SJCRH30 (cell line): ENCODE data around the gene TSPAN9. TPM values are rescaled to one million over a fixed set of nuclear protein-coding genes. Genes with fewer than 3 reads are reported as not detected.
A peak's percentile ranks its signal among the peaks of the same experiment; 100 is the strongest.

Source experiments
- DNase-seq, 2 experiments: peaks; one replicate each; pipeline ENCODE4 v3.0.0-alpha.2; 2015 to 2020
- H3K27ac ChIP-seq: fragments of 250-450 bp; sonication (Bioruptor Pico); 2 replicates; pipeline ENCODE4 v1.5.1; 2020; ENCODE audit warnings: mild to moderate bottlenecking, moderate library complexity
- H3K27me3 ChIP-seq: fragments of 250-450 bp; sonication (Bioruptor Pico); 2 replicates; pipeline ENCODE4 v1.5.1; 2020; ENCODE audit warnings: mild to moderate bottlenecking, moderate library complexity
- H3K36me3 ChIP-seq: fragments of 250-450 bp; sonication (Bioruptor Pico); 2 replicates; pipeline ENCODE4 v1.5.1; 2020; ENCODE audit warnings: mild to moderate bottlenecking, moderate library complexity
- H3K4me1 ChIP-seq: fragments of 250-450 bp; sonication (Bioruptor Pico); 2 replicates; pipeline ENCODE4 v1.5.1; 2020; ENCODE audit warnings: mild to moderate bottlenecking, moderate library complexity
- H3K4me3 ChIP-seq: fragments of 250-450 bp; sonication (Bioruptor Pico); 2 replicates; pipeline ENCODE4 v1.5.1; 2020; ENCODE audit warnings: mild to moderate bottlenecking, moderate library complexity
- H3K9me3 ChIP-seq: fragments of 250-450 bp; sonication (Bioruptor Pico); replicated peaks from 2 replicates; pipeline ENCODE4 v1.5.1; 2020; ENCODE audit warnings: mild to moderate bottlenecking, moderate library complexity
- total RNA-seq: library from RNA; depleted of rRNA; stranded (reverse); fragments of >200 nt; shearing (Covaris generic); gene quantifications from 2 replicates; pipeline ENCODE4 v1.2.3, GENCODE V29; 2014

Gene TSPAN9
- total RNA-seq, 1 experiment from 2014 or later: 210 TPM

DNA sequence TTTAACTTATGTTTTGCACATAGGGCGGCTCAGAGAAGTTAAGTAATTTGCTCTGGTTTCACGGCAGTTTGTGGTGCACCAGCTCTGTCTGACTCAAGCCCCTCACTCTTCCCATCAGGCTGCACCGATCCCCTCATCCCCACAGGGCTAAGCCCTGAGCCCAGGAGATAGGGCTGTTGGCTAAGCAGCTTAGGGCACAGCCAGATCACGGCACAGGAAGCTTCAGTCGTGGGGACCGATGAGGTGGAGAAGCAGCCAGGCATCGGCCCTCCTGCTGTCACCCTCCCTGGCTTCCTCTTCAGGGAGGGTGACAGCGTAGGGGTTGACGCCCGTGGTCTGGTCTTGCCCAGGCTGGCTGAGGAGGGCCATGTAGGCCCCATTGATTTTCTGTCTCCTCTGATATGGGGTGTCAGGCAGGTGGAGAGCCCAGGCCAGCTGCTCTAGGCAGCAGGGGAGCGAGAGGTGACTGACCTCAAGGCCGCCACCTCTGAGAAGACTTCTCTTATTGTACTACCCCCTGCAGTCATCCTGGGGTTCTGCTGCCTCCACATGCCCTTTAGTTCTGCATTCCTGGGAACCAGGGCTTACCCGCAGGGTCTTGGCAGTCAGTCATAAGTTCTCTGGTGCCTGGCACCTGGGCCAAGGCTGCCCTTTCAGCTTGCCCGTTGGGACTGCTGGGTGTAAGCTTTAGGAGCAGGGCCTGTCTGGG, 166.4 kb downstream of the TSPAN9 start:
- no peaks in the 10 kb centered on the region for H3K27me3 ChIP-seq
- peaks cover 37% of the 10 kb centered on the region for H3K4me1 ChIP-seq
- DNase-seq: no peak
- no peak overlapping the region for H3K4me3 ChIP-seq
- H3K36me3 ChIP-seq: peaks cover 63% of the 10 kb centered on the region
- H3K9me3 ChIP-seq: no peaks in the 10 kb centered on the region
- H3K27ac ChIP-seq: no peak overlapping the region

DNA sequence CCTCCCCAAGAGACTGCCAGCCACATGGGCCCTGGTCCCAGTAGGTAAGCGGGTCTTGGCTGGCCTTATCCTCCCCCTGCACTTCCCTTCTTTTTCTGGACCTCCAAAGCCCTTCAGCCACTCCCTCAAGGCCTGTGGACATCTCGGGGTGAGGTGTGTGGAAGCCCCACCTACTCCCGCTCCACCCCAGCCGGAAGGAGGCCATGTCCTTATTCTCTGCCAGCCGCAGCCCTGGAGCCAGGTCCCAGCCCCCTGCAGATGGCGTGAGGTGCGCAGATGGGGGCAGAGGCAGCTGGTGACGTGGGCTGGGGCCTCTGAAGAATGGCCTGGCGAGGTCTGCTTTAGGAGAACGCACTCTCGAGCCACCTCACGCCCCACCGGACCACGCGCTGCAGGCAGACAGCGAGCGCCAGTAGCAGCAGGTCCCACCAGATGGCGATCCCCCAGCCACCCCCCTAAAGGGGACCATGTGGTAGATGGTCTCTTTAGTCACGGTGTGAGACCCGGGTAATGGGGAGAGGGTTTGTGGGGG, 167.1 kb downstream of the TSPAN9 start:
- Histone ChIP-seq H3K4me1 (peaks cover 34% of the 10 kb centered on the region), H3K27me3 (no peaks in the 10 kb centered on the region), H3K36me3 (peaks cover 61% of the 10 kb centered on the region), H3K9me3 (no peaks in the 10 kb centered on the region), H3K4me3 (no peak overlapping the region), H3K27ac (no peak overlapping the region)
- no peak for DNase-seq

DNA sequence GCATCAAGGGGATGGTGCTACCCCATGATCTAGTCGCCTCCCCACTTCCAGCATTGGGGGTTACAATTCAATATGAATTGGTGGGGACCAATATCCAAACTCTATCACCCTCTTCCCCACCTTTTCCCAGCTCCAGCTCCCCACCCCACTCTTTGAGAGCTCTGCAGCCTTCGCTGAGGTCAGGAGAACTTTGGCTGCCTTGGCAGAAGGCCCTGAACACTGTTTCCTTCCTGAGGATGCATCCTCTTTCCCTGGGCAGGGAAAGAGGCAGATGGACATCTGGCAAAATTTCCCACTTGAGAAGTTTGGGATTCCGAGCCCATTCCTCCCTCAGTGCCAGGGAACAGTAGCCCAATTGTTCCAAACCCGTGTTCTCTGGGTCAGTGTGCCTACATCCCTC, 169.1 kb downstream of the TSPAN9 start:
- Histone ChIP-seq H3K27ac (peak overlapping the region; percentile 50), H3K4me1 (peaks cover 41% of the 10 kb centered on the region)

DNA sequence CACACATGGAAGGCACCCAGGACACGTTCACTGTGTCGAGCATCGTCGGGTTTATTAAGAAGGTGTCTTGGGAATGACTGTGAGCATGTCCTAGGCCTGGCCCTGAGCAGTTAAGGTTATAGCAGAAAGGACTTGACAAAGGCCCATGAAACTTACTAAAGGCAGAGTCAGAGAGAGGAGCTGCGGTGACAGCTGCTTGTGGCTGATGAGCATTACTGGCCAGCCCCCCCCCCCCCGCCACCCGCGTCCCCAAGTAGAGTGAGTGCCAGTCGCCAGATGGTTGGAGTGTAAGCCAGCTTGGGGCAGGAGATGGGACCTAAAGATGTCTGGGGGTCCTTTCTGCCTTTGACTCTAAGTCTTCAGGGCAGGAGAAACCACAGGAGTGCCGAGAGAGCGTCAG, 169.9 kb downstream of the TSPAN9 start:
- Histone ChIP-seq H3K27ac (peak overlapping the region; percentile 50), H3K36me3 (peaks cover 59% of the 10 kb centered on the region), H3K4me1 (peaks cover 46% of the 10 kb centered on the region), H3K27me3 (no peaks in the 10 kb centered on the region), H3K9me3 (no peaks in the 10 kb centered on the region), H3K4me3 (no peak overlapping the region)
- peak; percentile 42 to 66 for DNase-seq

More for the DNA sequence above, 169.1 kb downstream of the TSPAN9 start:
- Histone ChIP-seq H3K9me3 (no peaks in the 10 kb centered on the region), H3K27me3 (no peaks in the 10 kb centered on the region), H3K36me3 (peaks cover 66% of the 10 kb centered on the region), H3K4me3 (no peak overlapping the region)
- no peak for DNase-seq

DNA sequence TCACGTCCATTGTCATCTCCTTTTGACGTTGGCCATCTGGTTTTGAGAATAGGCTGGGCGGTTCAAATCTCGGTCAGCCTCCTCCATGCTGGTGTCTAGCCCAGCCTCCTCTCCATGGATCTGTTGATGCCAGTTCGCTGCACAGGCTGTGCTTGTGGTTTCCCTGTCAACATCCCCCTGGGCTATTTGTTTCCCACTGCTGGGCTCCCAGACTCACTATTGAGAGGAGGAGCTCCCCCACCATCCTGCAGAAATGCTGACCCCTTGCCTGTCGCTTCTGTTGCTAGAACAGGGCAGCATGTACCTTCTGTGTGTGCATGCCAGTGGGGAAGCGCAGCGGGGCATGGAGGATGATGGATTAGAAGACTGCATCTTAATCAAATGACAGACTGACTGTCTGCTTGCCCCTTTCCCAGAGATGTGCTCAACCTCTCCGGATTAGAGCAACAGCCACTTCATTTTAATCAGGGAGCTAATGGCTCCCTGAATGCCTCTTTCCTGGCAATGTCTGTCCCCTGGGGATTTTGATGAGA, 170.5 kb downstream of the TSPAN9 start:
- Histone ChIP-seq H3K27me3 (no peaks in the 10 kb centered on the region), H3K9me3 (no peaks in the 10 kb centered on the region), H3K4me3 (no peak overlapping the region), H3K4me1 (peaks cover 48% of the 10 kb centered on the region), H3K27ac (peak overlapping the region; percentile 18), H3K36me3 (peaks cover 55% of the 10 kb centered on the region)
- no peak for DNase-seq

DNA sequence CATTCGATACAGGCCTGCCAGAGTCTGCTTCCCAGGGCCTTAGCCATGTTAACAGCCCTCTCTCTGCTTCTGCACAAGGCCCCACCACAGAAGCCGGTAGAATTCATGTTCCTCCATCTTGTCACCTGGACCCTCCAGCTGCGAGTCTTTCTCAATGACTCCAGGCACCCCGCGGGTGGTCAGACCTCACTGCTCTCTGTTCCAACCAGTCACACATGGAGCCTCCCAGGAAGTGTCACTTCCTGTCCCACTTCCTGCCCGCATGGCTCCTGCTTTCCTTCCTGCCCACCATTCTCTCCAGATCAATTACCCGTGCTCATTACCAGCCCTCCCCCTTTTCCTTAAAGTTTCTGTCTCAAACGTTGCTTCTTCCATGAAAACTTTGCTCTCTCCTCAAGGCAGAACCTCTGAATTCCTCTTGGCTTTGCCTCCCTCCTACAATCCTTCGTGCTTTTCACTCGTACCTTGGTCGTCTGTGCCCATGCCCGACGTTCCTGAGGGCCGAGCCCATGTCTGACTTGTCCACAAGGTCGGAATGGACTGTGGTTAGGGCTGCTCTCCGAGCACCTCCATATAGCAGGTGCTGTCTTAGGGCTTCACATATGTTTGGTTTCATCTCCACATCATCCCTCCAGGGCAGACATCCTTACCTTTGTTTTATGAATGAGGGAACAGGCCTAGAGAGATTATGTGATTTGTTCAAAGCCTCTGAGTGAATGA, 172.1 kb downstream of the TSPAN9 start:
- Histone ChIP-seq H3K27me3 (no peaks in the 10 kb centered on the region), H3K4me3 (no peak overlapping the region), H3K36me3 (peaks cover 53% of the 10 kb centered on the region), H3K4me1 (peaks cover 51% of the 10 kb centered on the region), H3K27ac (no peak overlapping the region), H3K9me3 (no peaks in the 10 kb centered on the region)
- no peak for DNase-seq

DNA sequence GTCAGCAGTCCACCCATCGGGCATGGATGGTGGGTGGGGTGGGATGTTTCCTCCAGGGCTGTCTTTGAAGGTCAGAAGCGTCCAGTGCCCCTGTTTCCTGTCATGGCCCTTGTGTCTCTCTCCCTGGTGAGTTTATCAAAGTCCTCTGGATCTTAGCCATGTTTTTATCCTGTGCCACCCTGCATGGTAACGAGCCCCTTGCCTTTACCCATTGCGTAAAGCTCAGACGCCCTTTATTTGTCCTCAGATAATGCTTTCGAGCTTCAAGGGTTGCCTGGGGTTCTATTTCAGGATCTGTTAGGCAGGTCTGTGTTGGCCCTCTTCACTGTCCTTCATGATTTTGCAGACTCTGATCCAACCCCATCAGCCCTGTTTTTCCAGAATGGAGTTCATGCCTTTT, 172.9 kb downstream of the TSPAN9 start:
- Histone ChIP-seq H3K4me3 (no peak overlapping the region), H3K27ac (no peak overlapping the region), H3K4me1 (peaks cover 51% of the 10 kb centered on the region), H3K27me3 (no peaks in the 10 kb centered on the region), H3K9me3 (no peaks in the 10 kb centered on the region), H3K36me3 (peaks cover 50% of the 10 kb centered on the region)
- DNase-seq: no peak

DNA sequence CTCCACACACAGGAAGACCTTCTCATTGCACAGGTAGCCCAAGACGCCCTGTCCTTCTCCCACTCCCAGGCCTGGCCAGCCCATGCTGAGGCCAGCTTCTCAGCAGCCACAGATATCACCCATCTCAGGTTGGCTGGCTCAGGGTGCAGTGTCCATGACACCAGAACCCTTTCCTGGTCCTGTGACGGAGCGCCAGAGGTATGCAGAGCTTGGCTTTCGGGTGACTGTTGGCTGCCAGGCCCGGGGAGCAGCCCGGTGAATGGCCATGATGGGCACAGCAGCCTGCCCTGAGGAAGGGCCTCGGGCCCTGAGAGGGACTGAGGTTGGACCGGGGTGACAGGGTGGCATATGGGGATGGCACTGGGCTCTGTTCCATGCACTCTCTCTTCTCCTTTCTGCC, 173.4 kb downstream of the TSPAN9 start:
- H3K36me3 ChIP-seq: peaks cover 47% of the 10 kb centered on the region
- H3K4me3 ChIP-seq: no peak overlapping the region
- no peaks in the 10 kb centered on the region for H3K27me3 ChIP-seq
- H3K9me3 ChIP-seq: no peaks in the 10 kb centered on the region
- peaks cover 51% of the 10 kb centered on the region for H3K4me1 ChIP-seq
- DNase-seq: no peak
- no peak overlapping the region for H3K27ac ChIP-seq

DNA sequence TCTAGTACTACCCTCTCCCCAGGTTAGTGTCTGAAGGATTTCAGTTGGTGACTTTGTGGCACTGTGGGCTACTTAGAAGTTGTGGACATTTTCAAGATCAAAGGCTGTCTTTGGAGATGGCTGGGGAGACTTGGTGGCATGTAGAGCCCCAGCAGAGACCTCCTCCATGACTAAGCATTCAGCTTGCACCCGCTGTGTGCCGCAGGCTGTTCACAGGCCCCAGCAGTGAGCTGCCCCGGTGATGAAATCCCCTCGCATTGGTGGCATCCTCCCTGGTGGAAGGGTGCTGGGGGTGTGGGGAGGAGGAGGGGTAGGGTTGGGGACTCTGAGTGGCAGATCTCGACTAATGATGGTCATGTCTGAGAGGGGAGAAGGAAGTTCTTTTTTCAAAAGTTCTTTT, 173.9 kb downstream of the TSPAN9 start:
- no peaks in the 10 kb centered on the region for H3K27me3 ChIP-seq
- H3K36me3 ChIP-seq: peaks cover 45% of the 10 kb centered on the region
- no peak overlapping the region for H3K4me3 ChIP-seq
- H3K27ac ChIP-seq: peak overlapping the region; percentile 74
- DNase-seq: no peak
- H3K4me1 ChIP-seq: peaks cover 49% of the 10 kb centered on the region
- H3K9me3 ChIP-seq: no peaks in the 10 kb centered on the region

DNA sequence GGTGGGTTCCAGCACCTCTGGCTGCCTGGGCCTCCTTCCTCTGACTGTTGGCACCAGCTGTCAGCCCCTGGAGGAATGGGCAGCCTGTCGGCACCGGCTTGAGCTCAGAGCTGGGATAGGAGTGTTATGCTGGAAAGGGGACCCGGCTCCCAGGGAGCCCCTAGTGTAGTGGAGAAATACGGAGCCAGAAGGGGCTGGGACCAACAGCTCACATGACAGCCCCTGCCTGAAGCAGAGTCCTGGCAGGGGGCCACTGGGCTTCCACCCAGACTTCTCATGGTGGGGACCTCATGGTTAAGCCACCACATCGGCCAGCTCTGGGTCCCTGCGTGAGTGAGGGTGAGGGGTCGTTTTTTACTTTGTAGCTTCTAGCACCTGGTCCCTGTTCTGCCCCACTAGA, 174.5 kb downstream of the TSPAN9 start:
- H3K27me3 ChIP-seq: no peaks in the 10 kb centered on the region
- peak overlapping the region; percentile 74 for H3K27ac ChIP-seq
- no peak overlapping the region for H3K4me3 ChIP-seq
- no peaks in the 10 kb centered on the region for H3K9me3 ChIP-seq
- peak; percentile 61 to 65 for DNase-seq
- H3K36me3 ChIP-seq: peaks cover 39% of the 10 kb centered on the region
- peaks cover 42% of the 10 kb centered on the region for H3K4me1 ChIP-seq

DNA sequence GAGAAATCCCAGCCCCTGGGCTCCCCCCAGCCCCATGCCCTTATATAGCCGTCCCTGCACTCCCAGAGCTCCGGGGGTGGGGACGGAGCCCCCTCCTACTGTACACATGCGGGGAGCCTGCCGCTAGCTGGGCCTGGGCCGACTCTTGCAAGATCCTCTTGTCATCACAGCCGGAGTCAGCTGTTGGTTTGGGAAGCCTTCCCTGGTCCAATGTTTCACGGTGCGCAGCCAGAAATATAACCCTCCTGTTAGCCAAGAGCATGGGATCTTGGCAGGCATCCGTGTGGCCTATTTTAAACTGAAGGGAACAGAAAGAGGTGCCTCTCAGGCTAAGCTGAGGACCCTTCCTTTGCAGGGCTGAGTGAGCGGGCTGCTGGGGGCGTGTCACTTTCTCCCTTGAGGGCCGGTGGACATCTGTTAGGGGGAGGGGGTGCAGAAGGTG, 175.3 kb downstream of the TSPAN9 start:
- Histone ChIP-seq H3K9me3 (no peaks in the 10 kb centered on the region), H3K4me1 (peaks cover 36% of the 10 kb centered on the region), H3K36me3 (peaks cover 35% of the 10 kb centered on the region), H3K27ac (peak overlapping the region; percentile 74), H3K4me3 (no peak overlapping the region), H3K27me3 (no peaks in the 10 kb centered on the region)
- peak; percentile 91 to 93 for DNase-seq

DNA sequence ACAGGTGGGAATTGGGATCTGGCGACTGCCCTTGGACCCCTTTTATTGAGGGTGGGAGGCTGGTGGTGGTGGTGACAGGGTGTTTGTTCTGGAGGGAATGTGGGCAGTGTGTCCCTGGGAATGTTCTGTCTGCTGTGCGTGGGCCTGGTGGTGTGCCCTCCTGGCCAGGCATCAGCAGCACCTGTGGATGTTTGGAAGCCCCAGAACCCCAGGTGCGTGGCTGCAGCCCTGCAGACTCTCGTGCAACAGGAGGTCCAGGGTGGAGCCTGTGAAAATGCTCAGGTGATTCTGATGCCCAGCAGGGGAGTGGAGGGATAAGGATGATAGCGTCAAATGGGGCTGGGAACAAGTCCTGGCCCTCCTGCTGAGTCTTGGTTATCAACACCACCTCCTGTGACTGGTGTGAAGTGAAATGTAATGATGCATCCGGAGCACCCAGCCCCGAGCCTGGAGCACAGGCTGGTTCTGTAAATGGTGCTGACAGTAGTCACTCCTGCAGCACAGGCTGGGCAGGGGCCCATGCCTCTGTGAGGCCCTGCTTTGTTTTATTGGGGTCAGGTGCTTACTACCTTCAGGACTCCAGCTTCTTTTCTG, 176.6 kb downstream of the TSPAN9 start:
- no peak for DNase-seq
- no peak overlapping the region for H3K4me3 ChIP-seq
- no peak overlapping the region for H3K27ac ChIP-seq
- no peaks in the 10 kb centered on the region for H3K9me3 ChIP-seq
- peaks cover 38% of the 10 kb centered on the region for H3K36me3 ChIP-seq
- H3K27me3 ChIP-seq: no peaks in the 10 kb centered on the region
- peaks cover 33% of the 10 kb centered on the region for H3K4me1 ChIP-seq

DNA sequence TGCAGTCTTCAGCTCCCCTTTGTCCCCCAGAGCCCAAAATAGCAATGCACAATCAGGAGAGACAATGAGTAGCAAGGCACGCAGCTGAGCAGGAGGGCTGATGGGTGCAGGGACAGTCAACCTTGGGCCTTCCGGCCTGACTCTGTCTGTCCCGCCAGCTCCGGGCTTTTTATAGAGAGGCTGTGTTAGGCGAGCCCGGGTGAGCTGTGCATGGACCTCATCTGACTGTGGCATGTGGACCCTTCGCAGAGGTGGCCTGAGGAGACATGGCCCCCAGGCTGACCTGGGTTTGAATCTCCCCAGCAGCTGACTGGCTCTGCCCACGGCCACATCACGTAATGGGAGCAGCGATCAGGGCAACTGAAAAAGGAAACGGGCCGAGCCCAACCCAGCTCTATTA, 177.9 kb downstream of the TSPAN9 start:
- H3K4me1 ChIP-seq: peaks cover 30% of the 10 kb centered on the region
- H3K27ac ChIP-seq: no peak overlapping the region
- no peak overlapping the region for H3K4me3 ChIP-seq
- H3K36me3 ChIP-seq: peaks cover 32% of the 10 kb centered on the region
- no peaks in the 10 kb centered on the region for H3K9me3 ChIP-seq
- DNase-seq: no peak
- H3K27me3 ChIP-seq: no peaks in the 10 kb centered on the region

DNA sequence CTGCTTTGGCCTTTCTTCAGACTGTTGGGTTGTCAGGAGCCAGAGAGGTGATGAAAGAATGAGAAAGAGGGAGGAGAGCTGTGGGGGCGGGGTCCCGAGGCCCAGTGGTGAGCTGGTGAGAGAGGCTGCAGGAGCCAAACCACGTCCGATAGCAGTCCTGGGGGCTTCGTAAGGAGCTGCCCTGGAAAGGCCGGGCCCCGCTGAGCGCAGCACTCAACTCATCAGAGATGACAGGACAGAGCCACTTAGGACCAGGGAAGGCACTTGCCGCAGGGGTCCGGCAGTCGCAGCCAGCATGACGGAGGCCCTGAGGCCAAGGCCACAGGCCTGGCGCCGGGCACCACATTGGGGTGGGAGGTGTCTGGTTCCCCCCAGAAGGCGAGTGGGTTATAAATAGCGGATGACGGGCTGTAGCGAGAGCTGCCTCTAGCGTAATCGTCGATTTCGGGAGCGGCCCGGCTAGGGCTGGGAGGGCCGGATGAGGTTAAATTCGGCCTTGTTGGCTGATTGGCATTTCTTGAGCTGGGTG, 179.0 kb downstream of the TSPAN9 start:
- H3K4me1 ChIP-seq: peaks cover 23% of the 10 kb centered on the region
- no peaks in the 10 kb centered on the region for H3K27me3 ChIP-seq
- H3K4me3 ChIP-seq: no peak overlapping the region
- no peak overlapping the region for H3K27ac ChIP-seq
- no peaks in the 10 kb centered on the region for H3K9me3 ChIP-seq
- no peak for DNase-seq
- H3K36me3 ChIP-seq: peaks cover 27% of the 10 kb centered on the region

DNA sequence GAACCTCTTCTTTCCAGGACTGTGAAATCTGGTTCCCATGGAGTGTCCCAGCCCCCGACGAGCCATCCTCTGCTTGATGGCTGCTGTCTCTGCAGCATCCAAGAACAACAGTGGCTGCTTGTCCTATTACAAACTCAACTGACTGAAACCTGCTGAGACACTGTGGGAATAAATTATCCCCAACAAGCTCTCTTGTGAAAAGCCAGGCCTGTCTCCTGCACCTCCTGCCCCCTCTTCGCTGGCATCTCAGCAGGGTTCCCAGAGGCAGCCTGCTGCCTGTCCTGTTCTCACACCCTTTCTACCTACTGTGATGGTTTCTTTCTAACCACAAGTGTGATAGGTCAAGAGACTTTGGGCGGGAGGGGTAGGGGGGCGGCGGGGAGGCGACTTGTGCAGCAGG, 180.2 kb downstream of the TSPAN9 start:
- Histone ChIP-seq H3K27ac (no peak overlapping the region), H3K36me3 (peaks cover 27% of the 10 kb centered on the region), H3K27me3 (no peaks in the 10 kb centered on the region), H3K9me3 (no peaks in the 10 kb centered on the region), H3K4me1 (peaks cover 10% of the 10 kb centered on the region), H3K4me3 (no peak overlapping the region)
- DNase-seq: no peak
